Effector memory CD4-positive, alpha-beta T cell (primary cell): ENCODE data around the gene PACRG.

Experiments
- DNase-seq, 3 donors: peaks; one replicate each; pipeline ENCODE4 v3.0.0-alpha.2; 2020
- H3K27ac ChIP-seq: 2 replicates; pipeline ENCODE4 v1.7.0; 2013; ENCODE audit warnings: mild to moderate bottlenecking, low read length, moderate library complexity; ENCODE audit not compliant: insufficient read depth, poor library complexity, severe bottlenecking
- H3K27me3 ChIP-seq: replicated peaks from 2 replicates; pipeline ENCODE4 v1.7.0; 2013; ENCODE audit warnings: mild to moderate bottlenecking, low read length; ENCODE audit not compliant: insufficient read depth, control insufficient read depth, poor library complexity, severe bottlenecking
- H3K36me3 ChIP-seq: 2 replicates; pipeline ENCODE4 v1.7.0; 2013; ENCODE audit warnings: mild to moderate bottlenecking, low read length, moderate library complexity; ENCODE audit not compliant: control insufficient read depth, insufficient read depth
- H3K4me1 ChIP-seq: 2 replicates; pipeline ENCODE4 v1.7.0; 2013; ENCODE audit warnings: low read length, mild to moderate bottlenecking; ENCODE audit not compliant: control insufficient read depth, insufficient read depth, poor library complexity, severe bottlenecking
- H3K4me3 ChIP-seq: 2 replicates; pipeline ENCODE4 v1.7.0; 2013; ENCODE audit warnings: low read length, low read depth, mild to moderate bottlenecking; ENCODE audit not compliant: insufficient read depth, poor library complexity, severe bottlenecking
- H3K9me3 ChIP-seq: 2 replicates; pipeline ENCODE4 v1.7.0; 2013; ENCODE audit warnings: mild to moderate bottlenecking, low read length, moderate library complexity; ENCODE audit not compliant: control insufficient read depth

The PACRG gene

DNA sequence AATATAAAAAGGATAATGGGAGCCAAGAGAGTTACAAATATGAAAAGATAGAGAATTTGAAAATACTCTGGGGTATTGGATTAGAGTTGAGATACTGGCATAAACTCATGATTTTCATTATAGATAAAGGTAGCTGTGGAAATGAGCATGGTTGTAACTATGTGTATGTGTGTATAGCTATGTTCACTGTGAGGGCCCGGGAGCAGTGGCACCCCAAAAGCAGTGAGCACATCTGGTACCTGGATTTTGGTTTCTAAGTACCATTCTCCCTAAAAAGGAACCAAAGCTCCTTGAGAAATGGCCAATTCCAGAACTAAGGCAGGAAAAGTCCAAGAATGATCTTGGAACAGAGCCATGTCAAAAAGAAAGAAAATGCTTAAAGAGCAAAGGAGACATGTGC lies 484.3 kb downstream of the PACRG start:
- H3K4me1 ChIP-seq, result no peaks in the 10 kb centered on the region
- no peak overlapping the region for H3K27ac ChIP-seq
- DNase-seq, result no peak
- no peaks in the 10 kb centered on the region for H3K9me3 ChIP-seq
- H3K27me3 ChIP-seq, result no peaks in the 10 kb centered on the region
- H3K4me3 ChIP-seq, result no peak overlapping the region
- H3K36me3 ChIP-seq, result no peaks in the 10 kb centered on the region

GRCh38 chr6:163214259-163214658 lies 486.5 kb downstream of the PACRG start:
- no peak for DNase-seq
- Histone ChIP-seq H3K27me3 (no peaks in the 10 kb centered on the region), H3K4me3 (no peak overlapping the region), H3K27ac (no peak overlapping the region), H3K4me1 (no peaks in the 10 kb centered on the region), H3K9me3 (no peaks in the 10 kb centered on the region), H3K36me3 (no peaks in the 10 kb centered on the region)

GRCh38 chr6:163218361-163218894 lies 490.7 kb downstream of the PACRG start:
- Histone ChIP-seq H3K36me3 (no peaks in the 10 kb centered on the region), H3K4me1 (no peaks in the 10 kb centered on the region), H3K27me3 (no peaks in the 10 kb centered on the region), H3K4me3 (no peak overlapping the region), H3K27ac (no peak overlapping the region), H3K9me3 (no peaks in the 10 kb centered on the region)
- DNase-seq, result no peak

DNA sequence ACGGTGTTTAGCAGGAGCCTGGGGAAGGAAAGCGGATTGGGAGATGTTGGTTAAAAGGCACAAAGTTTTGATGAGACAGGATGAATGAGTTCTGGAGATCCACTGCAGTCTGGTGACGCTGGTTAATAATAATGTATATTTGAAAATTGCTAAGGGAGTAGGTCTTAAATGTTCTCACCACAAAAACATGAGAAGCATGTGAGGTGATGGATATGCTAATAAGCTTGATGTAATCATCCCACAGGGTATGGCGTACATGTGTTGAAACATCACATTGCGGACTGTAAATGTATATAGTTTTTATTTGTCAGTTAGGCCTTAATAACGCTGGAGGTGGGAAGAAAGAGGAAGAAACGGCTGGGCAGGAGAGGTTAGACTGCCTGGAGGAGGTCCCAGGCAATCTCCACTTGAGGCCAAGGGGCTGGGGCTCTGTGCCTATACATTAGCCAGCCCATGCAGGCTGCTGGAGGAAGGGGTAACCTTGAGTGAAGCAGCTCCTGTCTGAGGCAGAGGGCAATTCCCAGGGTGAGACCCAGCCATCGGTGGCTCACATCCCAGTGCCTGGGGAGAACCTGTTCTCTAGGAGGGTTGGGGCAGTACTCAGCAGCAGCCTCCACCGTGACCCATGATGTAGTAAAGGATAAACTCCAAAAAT lies 498.5 kb downstream of the PACRG start:
- H3K27me3 ChIP-seq, result no peaks in the 10 kb centered on the region
- no peaks in the 10 kb centered on the region for H3K36me3 ChIP-seq
- H3K4me1 ChIP-seq, result no peaks in the 10 kb centered on the region
- no peak overlapping the region for H3K4me3 ChIP-seq
- no peaks in the 10 kb centered on the region for H3K9me3 ChIP-seq
- no peak for DNase-seq
- no peak overlapping the region for H3K27ac ChIP-seq

DNA sequence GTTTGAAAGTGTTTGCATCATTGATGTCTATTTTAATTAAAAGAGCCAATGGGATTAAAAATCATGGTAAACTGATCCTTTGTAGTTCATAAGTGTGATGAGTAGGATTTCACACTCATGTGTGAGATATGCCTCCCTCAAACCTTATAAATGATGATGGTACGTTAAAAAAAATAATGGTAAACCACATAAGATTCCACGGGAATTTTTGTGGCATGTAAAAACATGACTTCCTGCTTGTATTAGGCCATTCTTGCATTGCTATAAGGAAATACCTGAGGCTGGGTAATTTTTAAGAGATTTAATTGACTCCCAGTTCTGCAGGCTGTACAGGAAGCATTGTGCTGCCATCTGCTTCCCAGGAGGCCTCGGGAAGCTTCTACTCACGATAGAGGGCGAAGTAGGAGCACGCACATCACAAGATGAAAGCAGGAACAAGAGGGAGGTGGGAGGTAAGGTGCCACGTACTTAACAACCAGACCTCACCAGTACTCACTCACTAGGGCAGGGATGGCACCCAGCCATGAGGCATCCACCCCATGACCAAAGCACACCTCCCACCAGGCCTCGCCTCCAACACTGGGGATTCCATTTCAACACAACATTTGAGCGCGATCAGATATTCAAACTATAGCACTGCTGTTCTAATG lies 499.2 kb downstream of the PACRG start:
- H3K27me3 ChIP-seq, result no peaks in the 10 kb centered on the region
- no peak overlapping the region for H3K27ac ChIP-seq
- H3K4me3 ChIP-seq, result no peak overlapping the region
- DNase-seq, result no peak
- no peaks in the 10 kb centered on the region for H3K9me3 ChIP-seq
- no peaks in the 10 kb centered on the region for H3K36me3 ChIP-seq
- no peaks in the 10 kb centered on the region for H3K4me1 ChIP-seq

- H3K9me3 ChIP-seq, result no peaks in the 10 kb centered on the region
Measured at GRCh38 chr6:163228041-163228440, 500.3 kb downstream of the PACRG start.

GRCh38 chr6:163229050-163229449 lies 501.3 kb downstream of the PACRG start:
- H3K4me1 ChIP-seq, result no peaks in the 10 kb centered on the region
- H3K27me3 ChIP-seq, result no peaks in the 10 kb centered on the region
- no peaks in the 10 kb centered on the region for H3K36me3 ChIP-seq
- no peak for DNase-seq
- H3K4me3 ChIP-seq, result no peak overlapping the region
- H3K9me3 ChIP-seq, result no peaks in the 10 kb centered on the region
- H3K27ac ChIP-seq, result no peak overlapping the region

More at GRCh38 chr6:163228041-163228440, 500.3 kb downstream of the PACRG start:
- no peak for DNase-seq
- no peaks in the 10 kb centered on the region for H3K27me3 ChIP-seq
- H3K4me3 ChIP-seq, result no peak overlapping the region
- no peaks in the 10 kb centered on the region for H3K36me3 ChIP-seq
- no peaks in the 10 kb centered on the region for H3K4me1 ChIP-seq
- H3K27ac ChIP-seq, result no peak overlapping the region

GRCh38 chr6:163230901-163231300 lies 503.1 kb downstream of the PACRG start:
- Histone ChIP-seq H3K9me3 (no peaks in the 10 kb centered on the region), H3K36me3 (no peaks in the 10 kb centered on the region), H3K4me3 (no peak overlapping the region), H3K27me3 (no peaks in the 10 kb centered on the region), H3K27ac (no peak overlapping the region), H3K4me1 (no peaks in the 10 kb centered on the region)
- no peak for DNase-seq

GRCh38 chr6:163231356-163232014 lies 503.7 kb downstream of the PACRG start:
- no peaks in the 10 kb centered on the region for H3K36me3 ChIP-seq
- no peaks in the 10 kb centered on the region for H3K9me3 ChIP-seq
- no peak overlapping the region for H3K4me3 ChIP-seq
- H3K27me3 ChIP-seq, result no peaks in the 10 kb centered on the region
- no peak for DNase-seq
- no peak overlapping the region for H3K27ac ChIP-seq
- no peaks in the 10 kb centered on the region for H3K4me1 ChIP-seq

- H3K4me1 ChIP-seq, result no peaks in the 10 kb centered on the region
- no peak overlapping the region for H3K27ac ChIP-seq
- H3K36me3 ChIP-seq, result no peaks in the 10 kb centered on the region
- H3K27me3 ChIP-seq, result no peaks in the 10 kb centered on the region
- no peaks in the 10 kb centered on the region for H3K9me3 ChIP-seq
- H3K4me3 ChIP-seq, result no peak overlapping the region
- DNase-seq, result no peak
Measured at GRCh38 chr6:163232015-163232523, 504.3 kb downstream of the PACRG start.
